Right kidney (tissue), 1 donor: Measurements from ENCODE around the gene CDH13.

Experiments used
- DNase-seq: peaks from one replicate; pipeline ENCODE4 v3.0.0-alpha.2; 2016

The CDH13 gene

GRCh38 chr16:83520596-83520995 lies 893.8 kb downstream of the CDH13 start:
- no peak for DNase-seq

- no peak for DNase-seq
Observed at GRCh38 chr16:83530293-83530692, 903.5 kb downstream of the CDH13 start.

- DNase-seq: no peak
Observed at GRCh38 chr16:83532634-83533033, 905.9 kb downstream of the CDH13 start.

GRCh38 chr16:83533193-83533592 lies 906.4 kb downstream of the CDH13 start:
- no peak for DNase-seq

- DNase-seq: no peak
Observed at GRCh38 chr16:83538707-83539106, 911.9 kb downstream of the CDH13 start.

GRCh38 chr16:83539736-83540490 lies 913.1 kb downstream of the CDH13 start:
- no peak for DNase-seq

- DNase-seq: no peak
Observed at GRCh38 chr16:83541231-83541630, 914.5 kb downstream of the CDH13 start.

GRCh38 chr16:83542491-83542890 lies 915.7 kb downstream of the CDH13 start:
- no peak for DNase-seq

- no peak for DNase-seq
Observed at GRCh38 chr16:83549316-83550182, 922.8 kb downstream of the CDH13 start.

GRCh38 chr16:83550183-83550569 lies 923.4 kb downstream of the CDH13 start:
- no peak for DNase-seq

- no peak for DNase-seq
Observed at GRCh38 chr16:83552228-83552627, 925.5 kb downstream of the CDH13 start.

- DNase-seq: no peak
Observed at GRCh38 chr16:83552930-83553329, 926.2 kb downstream of the CDH13 start.

GRCh38 chr16:83554096-83554495 lies 927.3 kb downstream of the CDH13 start:
- DNase-seq: no peak

GRCh38 chr16:83554540-83554939 lies 927.8 kb downstream of the CDH13 start:
- no peak for DNase-seq

- DNase-seq: no peak
Observed at GRCh38 chr16:83561876-83562275, 935.1 kb downstream of the CDH13 start.

GRCh38 chr16:83568345-83568744 lies 941.6 kb downstream of the CDH13 start:
- DNase-seq: no peak

- DNase-seq: no peak
Observed at GRCh38 chr16:83574388-83574787, 947.6 kb downstream of the CDH13 start.

GRCh38 chr16:83577078-83577745 lies 950.4 kb downstream of the CDH13 start:
- DNase-seq: no peak

- DNase-seq: no peak
Observed at GRCh38 chr16:83578171-83578570, 951.4 kb downstream of the CDH13 start.

- no peak for DNase-seq
Observed at GRCh38 chr16:83579027-83579426, 952.3 kb downstream of the CDH13 start.

- no peak for DNase-seq
Observed at GRCh38 chr16:83579436-83579835, 952.7 kb downstream of the CDH13 start.

GRCh38 chr16:83581082-83581481 lies 954.3 kb downstream of the CDH13 start:
- no peak for DNase-seq
